ENCODE measurements around the gene STK40.
A peak's percentile ranks its signal among the peaks of the same experiment; 100 is the strongest.

STK40 gene

DNA sequence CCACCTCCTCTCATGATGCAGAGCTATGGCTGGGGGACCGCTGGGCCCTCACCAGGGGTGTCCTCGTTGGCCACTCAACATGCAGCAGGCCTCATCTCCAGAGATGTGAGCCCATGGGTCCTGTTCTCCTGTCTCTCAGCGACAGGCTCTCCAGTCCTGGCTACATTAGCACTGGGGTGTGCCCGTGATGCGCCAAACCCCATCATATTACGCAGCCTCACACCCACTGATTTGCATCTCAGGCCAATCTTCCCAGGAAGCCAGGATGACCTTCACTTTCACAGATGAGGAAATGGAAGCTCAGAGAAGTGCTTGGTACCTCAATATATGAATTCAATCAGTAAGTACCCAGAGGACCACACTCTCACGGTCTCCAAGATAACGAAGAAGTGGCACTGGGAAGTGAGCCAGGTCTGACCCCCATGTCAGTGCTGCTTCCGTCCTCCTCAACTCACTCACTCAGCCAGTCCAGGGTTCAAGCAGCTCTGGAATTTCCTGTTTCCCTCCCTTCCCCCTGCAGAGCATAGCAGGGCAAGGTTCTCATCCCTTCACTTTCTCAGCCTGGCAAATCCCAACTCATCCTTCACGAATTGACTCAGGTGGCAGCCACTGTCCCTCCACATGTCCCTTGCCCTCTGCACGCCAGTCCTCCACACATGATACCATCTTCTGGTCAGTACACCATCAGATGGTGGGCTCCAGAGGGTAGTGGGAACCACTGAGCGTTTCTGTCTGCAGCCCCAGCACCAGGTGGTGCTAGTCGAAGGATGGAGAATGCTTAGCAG, 33.4 kb downstream of the STK40 start:
- Histone ChIP-seq H2AK5ac (ENCODE audit: low read length) (peak overlapping the region; percentile 49), H3K79me1 (ENCODE audit: low read length) (peaks cover 20% of the 10 kb centered on the region), H2AFZ (ENCODE audit: insufficient read depth, low read length, poor library complexity) (peak overlapping the region; percentile 2), H3K4me1 (ENCODE audit: control insufficient read depth in 1 of 2, insufficient read depth in 2 of 2, low read length in 2 of 2) (peaks cover 37 to 39% of the 10 kb centered on the region in 2 experiments), H2BK5ac (ENCODE audit: low read depth, low read length, poor library complexity) (peak overlapping the region; percentile 63), H3K9ac (ENCODE audit: low read length) (no peak overlapping the region), H3K4me3 (ENCODE audit: low read depth, low read length) (no peak overlapping the region), H3K27me3 (ENCODE audit: insufficient read depth, low read length) (no peaks in the 10 kb centered on the region), H2BK120ac (ENCODE audit: insufficient read depth, low read length, poor library complexity) (peak overlapping the region; percentile 23), H2BK12ac (ENCODE audit: low read length) (peak overlapping the region; percentile 12), H4K8ac (ENCODE audit: low read depth, low read length) (no peak overlapping the region), H3K27ac (ENCODE audit: low read depth, low read length) (peak overlapping the region; percentile 69), H4K12ac (ENCODE audit: low read depth, low read length) (no peak overlapping the region), H3K18ac (ENCODE audit: low read length) (peak overlapping the region; percentile 55), H3K79me2 (ENCODE audit: control insufficient read depth, insufficient read depth, low read length, poor library complexity) (no peaks in the 10 kb centered on the region), H3K14ac (ENCODE audit: low read length) (peak overlapping the region; percentile 59), H3K4me2 (ENCODE audit: low read length) (peak overlapping the region; percentile 7), H3K4ac (ENCODE audit: low read depth, low read length) (peak overlapping the region; percentile 12), H3K36me3 (ENCODE audit: control insufficient read depth in 1 of 2, insufficient read depth in 2 of 2, low read length in 2 of 2) (peaks cover 47 to 68% of the 10 kb centered on the region in 2 experiments), H3K23ac (ENCODE audit: low read length) (no peak overlapping the region), H3K9me3 (ENCODE audit: insufficient read depth, low read depth, low read length) (peaks cover 3% of the 10 kb centered on the region), H4K91ac (ENCODE audit: low read depth, low read length) (peak overlapping the region; percentile 73)
- no CpG with 5 or more reads among the region's 13 CpGs for WGBS (ENCODE audit: extremely low coverage, insufficient coverage, insufficient read length)
- DNase-seq, result peak in 1 of 2 donors; percentile 10

DNA sequence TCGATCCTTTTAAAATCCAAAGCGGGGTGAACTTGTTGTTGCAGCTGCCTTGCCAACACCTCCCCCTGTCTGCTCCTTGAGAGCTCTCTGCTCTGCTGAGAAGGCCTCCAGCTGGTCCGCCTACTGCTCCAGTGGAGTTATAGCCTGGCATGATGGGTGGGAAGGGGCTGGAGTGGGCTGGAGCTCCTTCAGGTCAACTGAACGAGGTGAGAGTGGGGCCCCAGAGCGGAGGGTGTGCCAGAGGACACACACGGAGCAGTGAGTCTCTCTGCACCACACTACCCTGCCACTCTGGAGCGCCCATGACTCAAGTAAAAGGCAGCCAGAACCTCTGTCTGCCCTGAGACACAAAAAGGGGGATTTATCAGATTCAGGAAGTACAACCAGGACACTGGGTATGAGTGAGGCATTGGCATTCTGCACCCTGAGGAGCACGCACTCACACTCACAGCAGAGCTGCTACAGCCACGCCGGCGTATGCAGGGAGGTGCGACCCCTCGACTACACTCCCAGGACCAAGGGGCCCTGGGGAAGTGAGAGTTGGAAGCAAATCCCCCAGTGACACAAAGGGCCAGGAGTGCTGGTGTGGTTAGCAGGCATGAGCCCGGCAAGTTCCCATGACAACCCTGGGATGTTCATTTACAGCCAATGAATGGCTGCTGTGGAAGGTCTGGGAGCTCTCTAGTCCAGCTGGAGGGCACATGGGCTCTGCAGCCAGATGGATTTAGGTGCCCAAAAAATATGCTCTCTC, 34.3 kb downstream of the STK40 start:
- peak overlapping the region; percentile 4 for H3K4me2 ChIP-seq (ENCODE audit: low read length)
- H3K9ac ChIP-seq (ENCODE audit: low read length), result no peak overlapping the region
- H3K27me3 ChIP-seq (ENCODE audit: insufficient read depth, low read length), result no peaks in the 10 kb centered on the region
- H2AK5ac ChIP-seq (ENCODE audit: low read length), result peak overlapping the region; percentile 72
- H3K79me2 ChIP-seq (ENCODE audit: control insufficient read depth, insufficient read depth, low read length, poor library complexity), result no peaks in the 10 kb centered on the region
- H2AFZ ChIP-seq (ENCODE audit: insufficient read depth, low read length, poor library complexity), result no peak overlapping the region
- peaks cover 37 to 39% of the 10 kb centered on the region in 2 experiments for H3K4me1 ChIP-seq (ENCODE audit: control insufficient read depth in 1 of 2, insufficient read depth in 2 of 2, low read length in 2 of 2)
- peak overlapping the region; percentile 44 for H2BK12ac ChIP-seq (ENCODE audit: low read length)
- peak overlapping the region; percentile 69 for H3K27ac ChIP-seq (ENCODE audit: low read depth, low read length)
- H4K12ac ChIP-seq (ENCODE audit: low read depth, low read length), result no peak overlapping the region
- H3K9me3 ChIP-seq (ENCODE audit: insufficient read depth, low read depth, low read length), result peaks cover 3% of the 10 kb centered on the region
- H3K4me3 ChIP-seq (ENCODE audit: low read depth, low read length), result no peak overlapping the region
- H4K91ac ChIP-seq (ENCODE audit: low read depth, low read length), result peak overlapping the region; percentile 73
- H4K8ac ChIP-seq (ENCODE audit: low read depth, low read length), result peak overlapping the region; percentile 39
- WGBS (ENCODE audit: extremely low coverage, insufficient coverage, insufficient read length), result no CpG with 5 or more reads among the region's 14 CpGs
- peak overlapping the region; percentile 63 for H2BK5ac ChIP-seq (ENCODE audit: low read depth, low read length, poor library complexity)
- H3K36me3 ChIP-seq (ENCODE audit: control insufficient read depth in 1 of 2, insufficient read depth in 2 of 2, low read length in 2 of 2), result peaks cover 56 to 72% of the 10 kb centered on the region in 2 experiments
- no peak overlapping the region for H3K23ac ChIP-seq (ENCODE audit: low read length)
- H2BK120ac ChIP-seq (ENCODE audit: insufficient read depth, low read length, poor library complexity), result peak overlapping the region; percentile 23
- H3K4ac ChIP-seq (ENCODE audit: low read depth, low read length), result no peak overlapping the region
- peaks cover 20% of the 10 kb centered on the region for H3K79me1 ChIP-seq (ENCODE audit: low read length)
- peak overlapping the region; percentile 26 for H3K18ac ChIP-seq (ENCODE audit: low read length)
- peak; percentile 88 to 89 for DNase-seq
- peak overlapping the region; percentile 32 for H3K14ac ChIP-seq (ENCODE audit: low read length)

DNA sequence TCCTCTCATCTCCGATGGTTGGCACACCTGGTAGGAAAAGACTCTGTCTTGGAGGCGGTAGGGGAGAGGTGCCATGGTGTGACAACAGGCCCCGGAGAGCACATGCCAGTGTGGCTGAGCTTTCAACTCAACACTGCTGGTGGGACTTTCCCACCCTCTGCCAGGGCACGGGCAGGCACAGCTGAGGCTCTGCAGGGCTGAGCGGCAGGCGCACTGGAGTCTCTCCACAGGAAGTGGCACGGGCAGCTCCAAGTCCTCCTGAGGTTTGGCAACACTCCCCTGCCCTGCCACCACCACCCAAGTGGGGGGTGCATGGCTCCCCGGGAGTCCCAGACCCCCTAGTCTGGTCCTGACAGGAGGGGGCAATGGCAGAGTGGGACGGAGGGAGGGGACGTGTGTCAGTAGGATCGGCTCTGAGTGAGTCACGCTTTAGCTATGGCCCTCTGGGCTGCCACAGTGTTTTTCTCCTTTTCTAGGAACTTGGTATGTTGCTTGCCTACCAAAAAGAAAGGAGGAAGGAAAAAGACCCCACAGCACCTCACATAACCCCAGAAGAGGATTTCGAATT, 35.0 kb downstream of the STK40 start:
- H3K9ac ChIP-seq (ENCODE audit: low read length), result no peak overlapping the region

DNA sequence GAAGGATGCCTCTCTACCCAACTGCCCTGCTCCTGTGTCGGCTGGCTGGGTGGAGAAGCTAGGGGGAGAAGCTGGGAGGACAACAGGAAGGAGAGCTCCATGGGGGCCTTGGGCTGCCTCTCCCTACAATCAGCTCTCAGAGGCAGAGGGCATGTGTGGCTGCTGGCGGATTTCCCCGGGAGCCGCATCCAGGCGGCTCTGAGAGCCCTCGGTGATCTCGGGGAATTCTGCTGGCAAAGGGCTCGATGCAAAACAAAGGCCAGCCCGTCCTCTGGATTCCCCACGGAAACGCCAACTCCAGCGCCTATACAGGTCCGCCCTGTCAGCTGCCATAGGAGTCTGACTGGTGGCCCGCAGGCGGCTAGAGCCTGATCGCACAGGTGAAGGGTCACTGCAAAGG, 35.9 kb downstream of the STK40 start:
- no CpG with 5 or more reads among the region's 16 CpGs for WGBS (ENCODE audit: extremely low coverage, insufficient coverage, insufficient read length)
- Histone ChIP-seq H3K4ac (ENCODE audit: low read depth, low read length) (no peak overlapping the region), H3K79me2 (ENCODE audit: control insufficient read depth, insufficient read depth, low read length, poor library complexity) (no peaks in the 10 kb centered on the region), H4K12ac (ENCODE audit: low read depth, low read length) (no peak overlapping the region), H3K4me3 (ENCODE audit: low read depth, low read length) (no peak overlapping the region), H4K91ac (ENCODE audit: low read depth, low read length) (peak overlapping the region; percentile 13), H2BK120ac (ENCODE audit: insufficient read depth, low read length, poor library complexity) (no peak overlapping the region), H2AFZ (ENCODE audit: insufficient read depth, low read length, poor library complexity) (peak overlapping the region; percentile 19), H3K79me1 (ENCODE audit: low read length) (peaks cover 20% of the 10 kb centered on the region), H3K27ac (ENCODE audit: low read depth, low read length) (no peak overlapping the region), H3K4me2 (ENCODE audit: low read length) (no peak overlapping the region), H3K27me3 (ENCODE audit: insufficient read depth, low read length) (no peaks in the 10 kb centered on the region), H3K23ac (ENCODE audit: low read length) (no peak overlapping the region), H3K14ac (ENCODE audit: low read length) (no peak overlapping the region), H3K9me3 (ENCODE audit: insufficient read depth, low read depth, low read length) (peaks cover 3% of the 10 kb centered on the region), H2BK5ac (ENCODE audit: low read depth, low read length, poor library complexity) (no peak overlapping the region), H2BK12ac (ENCODE audit: low read length) (peak overlapping the region; percentile 25), H3K36me3 (ENCODE audit: control insufficient read depth in 1 of 2, insufficient read depth in 2 of 2, low read length in 2 of 2) (peaks cover 59 to 71% of the 10 kb centered on the region in 2 experiments), H4K8ac (ENCODE audit: low read depth, low read length) (peak overlapping the region; percentile 21), H3K18ac (ENCODE audit: low read length) (no peak overlapping the region), H3K4me1 (ENCODE audit: control insufficient read depth in 1 of 2, insufficient read depth in 2 of 2, low read length in 2 of 2) (peaks cover 37 to 38% of the 10 kb centered on the region in 2 experiments), H3K9ac (ENCODE audit: low read length) (no peak overlapping the region), H2AK5ac (ENCODE audit: low read length) (peak overlapping the region; percentile 14)
- DNase-seq, result peak; percentile 97

More for the DNA sequence above, 35.0 kb downstream of the STK40 start:
- Histone ChIP-seq H2AFZ (ENCODE audit: insufficient read depth, low read length, poor library complexity) (no peak overlapping the region), H3K27me3 (ENCODE audit: insufficient read depth, low read length) (no peaks in the 10 kb centered on the region), H4K12ac (ENCODE audit: low read depth, low read length) (no peak overlapping the region), H2BK12ac (ENCODE audit: low read length) (peak overlapping the region; percentile 23), H3K27ac (ENCODE audit: low read depth, low read length) (peak overlapping the region; percentile 69), H2BK5ac (ENCODE audit: low read depth, low read length, poor library complexity) (no peak overlapping the region), H3K4ac (ENCODE audit: low read depth, low read length) (no peak overlapping the region), H3K36me3 (ENCODE audit: control insufficient read depth in 1 of 2, insufficient read depth in 2 of 2, low read length in 2 of 2) (peaks cover 59 to 72% of the 10 kb centered on the region in 2 experiments), H2AK5ac (ENCODE audit: low read length) (no peak overlapping the region), H2BK120ac (ENCODE audit: insufficient read depth, low read length, poor library complexity) (peak overlapping the region; percentile 19), H3K4me3 (ENCODE audit: low read depth, low read length) (no peak overlapping the region), H3K79me1 (ENCODE audit: low read length) (peaks cover 20% of the 10 kb centered on the region), H3K9me3 (ENCODE audit: insufficient read depth, low read depth, low read length) (peaks cover 3% of the 10 kb centered on the region), H4K8ac (ENCODE audit: low read depth, low read length) (peak overlapping the region; percentile 0), H3K4me1 (ENCODE audit: control insufficient read depth in 1 of 2, insufficient read depth in 2 of 2, low read length in 2 of 2) (peaks cover 37 to 39% of the 10 kb centered on the region in 2 experiments), H3K14ac (ENCODE audit: low read length) (no peak overlapping the region), H4K91ac (ENCODE audit: low read depth, low read length) (peak overlapping the region; percentile 73), H3K79me2 (ENCODE audit: control insufficient read depth, insufficient read depth, low read length, poor library complexity) (no peaks in the 10 kb centered on the region), H3K4me2 (ENCODE audit: low read length) (peak overlapping the region; percentile 4), H3K18ac (ENCODE audit: low read length) (peak overlapping the region; percentile 9), H3K23ac (ENCODE audit: low read length) (no peak overlapping the region)
- DNase-seq, result peak; percentile 89 to 90
- no CpG with 5 or more reads among the region's 13 CpGs for WGBS (ENCODE audit: extremely low coverage, insufficient coverage, insufficient read length)

All from trophoblast cell (in vitro differentiated cells and primary cell).